DND-41 (cell line): Measurements from ENCODE around the gene RASSF10.

Source experiments
- ATAC-seq: fragments of 200-7000 bp; cut with Tn5 transposase; 3 replicates; pipeline ENCODE4 v1.9.1; 2021; ENCODE audit warnings: low read depth; ENCODE audit not compliant: insufficient read depth
- DNase-seq: peaks from one replicate; pipeline ENCODE4 v3.0.0-alpha.2; 2020
- H2AFZ ChIP-seq: 2 replicates; pipeline ENCODE4 v1.6.0; 2012; ENCODE audit warnings: low read depth, low read length
- H3K27ac ChIP-seq: 2 replicates; pipeline ENCODE4 v1.5.1; 2012; ENCODE audit warnings: low read length, inconsistent platforms
- H3K27me3 ChIP-seq: fragments of 200-600 bp; sonication (generic); 2 replicates; pipeline ENCODE4 v1.6.0; 2012; ENCODE audit warnings: low read length, mild to moderate bottlenecking, inconsistent platforms; ENCODE audit not compliant: insufficient read depth, poor library complexity
- H3K36me3 ChIP-seq: 2 replicates; pipeline ENCODE4 v1.5.1; 2012; ENCODE audit warnings: low read length, inconsistent platforms; ENCODE audit not compliant: insufficient read depth
- H3K4me1 ChIP-seq: 2 replicates; pipeline ENCODE4 v1.5.1; 2012; ENCODE audit warnings: mild to moderate bottlenecking, low read length; ENCODE audit not compliant: insufficient read depth
- H3K4me2 ChIP-seq: 2 replicates; pipeline ENCODE4 v1.6.0; 2012; ENCODE audit warnings: mild to moderate bottlenecking, moderate library complexity, low read length, inconsistent platforms; ENCODE audit not compliant: insufficient read depth
- H3K4me3 ChIP-seq, 2 experiments: fragments of 200-600 bp in 1 of 2; shearing (Covaris generic) in 1 of 2; 2 replicates each; pipeline ENCODE4 v1.5.1; 2012 to 2016; ENCODE audit warnings: inconsistent platforms in 2 of 2, low read length in 2 of 2, mild to moderate bottlenecking in 2 of 2, low read depth in 1 of 2, moderate library complexity in 1 of 2
- H3K79me2 ChIP-seq: 2 replicates; pipeline ENCODE4 v1.6.0; 2012; ENCODE audit warnings: low read length, inconsistent platforms; ENCODE audit not compliant: insufficient read depth
- H3K9ac ChIP-seq: 2 replicates; pipeline ENCODE4 v1.6.0; 2012; ENCODE audit warnings: low read depth, mild to moderate bottlenecking, inconsistent platforms, low read length, moderate library complexity
- H3K9me3 ChIP-seq: 2 replicates; pipeline ENCODE4 v1.5.1; 2012; ENCODE audit warnings: low read length, moderate library complexity, mild to moderate bottlenecking, inconsistent platforms; ENCODE audit not compliant: insufficient read depth, severe bottlenecking
- H4K20me1 ChIP-seq: 2 replicates; pipeline ENCODE4 v1.6.0; 2012; ENCODE audit warnings: low read length; ENCODE audit not compliant: insufficient read depth
- EZH2 ChIP-seq: IDR thresholded peaks from 3 replicates; pipeline ENCODE4 v1.6.1; 2012; ENCODE audit warnings: borderline replicate concordance, low read depth, mild to moderate bottlenecking, moderate library complexity, low read length, inconsistent platforms; ENCODE audit not compliant: severe bottlenecking
- TF ChIP-seq, protein P1 (sequence below): IDR thresholded peaks from 2 replicates; pipeline ENCODE4 v1.5.1; 2012; ENCODE audit warnings: borderline replicate concordance, low read length, moderate library complexity, mild to moderate bottlenecking; ENCODE audit not compliant: poor library complexity, severe bottlenecking; ENCODE audit errors: extremely low read depth

Gene RASSF10

DNA sequence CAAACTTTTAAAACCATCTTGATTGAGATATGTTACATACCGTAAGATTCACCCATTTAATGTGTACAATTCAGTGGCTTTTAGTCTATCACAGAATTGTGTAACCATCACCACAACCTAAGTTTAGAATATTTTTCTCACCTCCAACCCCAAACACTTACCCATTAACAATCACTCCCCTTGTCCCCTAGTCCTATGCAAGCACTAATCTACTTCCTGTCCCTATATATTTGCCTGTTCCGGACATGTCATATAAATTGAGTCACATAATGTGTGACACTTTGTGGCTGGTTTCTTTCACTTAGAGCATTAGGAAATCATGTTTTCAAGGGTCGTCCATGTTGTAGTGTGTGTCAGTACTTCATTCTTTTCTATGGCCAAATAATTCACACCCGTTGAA is 38.8 kb downstream of the RASSF10 start:
- Histone ChIP-seq H3K27me3 (peaks cover 22% of the 10 kb centered on the region), H3K36me3 (no peaks in the 10 kb centered on the region)

DNA sequence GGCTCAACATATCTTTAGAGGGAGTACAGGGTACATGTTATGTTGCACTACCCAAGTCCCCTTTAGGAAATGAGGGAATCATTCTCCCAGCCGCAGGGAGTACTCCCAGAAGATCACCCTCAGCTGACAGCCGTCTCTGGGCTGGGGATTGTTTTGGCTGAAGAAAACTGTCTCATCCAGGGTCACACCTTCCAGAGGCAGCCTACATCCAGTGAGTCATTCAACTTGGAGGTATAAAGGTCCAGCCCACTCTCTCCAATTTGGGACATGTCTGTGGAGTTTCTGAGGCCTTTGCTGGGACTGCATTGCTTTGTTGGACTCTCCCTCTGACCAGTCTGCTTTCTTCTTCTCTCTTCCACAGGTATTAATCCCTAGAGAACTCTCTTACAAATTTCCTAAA is 42.1 kb downstream of the RASSF10 start:
- H3K27ac ChIP-seq, result no peak overlapping the region
- H2AFZ ChIP-seq, result no peak overlapping the region
- no peak for DNase-seq
- no peak for ATAC-seq
- TF ChIP-seq EZH2, result no peak
- TF ChIP-seq, protein P1, sequence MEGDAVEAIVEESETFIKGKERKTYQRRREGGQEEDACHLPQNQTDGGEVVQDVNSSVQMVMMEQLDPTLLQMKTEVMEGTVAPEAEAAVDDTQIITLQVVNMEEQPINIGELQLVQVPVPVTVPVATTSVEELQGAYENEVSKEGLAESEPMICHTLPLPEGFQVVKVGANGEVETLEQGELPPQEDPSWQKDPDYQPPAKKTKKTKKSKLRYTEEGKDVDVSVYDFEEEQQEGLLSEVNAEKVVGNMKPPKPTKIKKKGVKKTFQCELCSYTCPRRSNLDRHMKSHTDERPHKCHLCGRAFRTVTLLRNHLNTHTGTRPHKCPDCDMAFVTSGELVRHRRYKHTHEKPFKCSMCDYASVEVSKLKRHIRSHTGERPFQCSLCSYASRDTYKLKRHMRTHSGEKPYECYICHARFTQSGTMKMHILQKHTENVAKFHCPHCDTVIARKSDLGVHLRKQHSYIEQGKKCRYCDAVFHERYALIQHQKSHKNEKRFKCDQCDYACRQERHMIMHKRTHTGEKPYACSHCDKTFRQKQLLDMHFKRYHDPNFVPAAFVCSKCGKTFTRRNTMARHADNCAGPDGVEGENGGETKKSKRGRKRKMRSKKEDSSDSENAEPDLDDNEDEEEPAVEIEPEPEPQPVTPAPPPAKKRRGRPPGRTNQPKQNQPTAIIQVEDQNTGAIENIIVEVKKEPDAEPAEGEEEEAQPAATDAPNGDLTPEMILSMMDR, result no peak
- no peak overlapping the region for H3K4me2 ChIP-seq
- no peaks in the 10 kb centered on the region for H3K36me3 ChIP-seq
- no peak overlapping the region for H3K4me3 ChIP-seq
- H3K4me1 ChIP-seq, result no peaks in the 10 kb centered on the region
- no peak overlapping the region for H3K9ac ChIP-seq
- no peaks in the 10 kb centered on the region for H3K79me2 ChIP-seq
- H3K27me3 ChIP-seq, result peaks cover 24% of the 10 kb centered on the region
- no peaks in the 10 kb centered on the region for H3K9me3 ChIP-seq
- H4K20me1 ChIP-seq, result no peaks in the 10 kb centered on the region

More for the DNA sequence above, 38.8 kb downstream of the RASSF10 start:
- no peaks in the 10 kb centered on the region for H3K9me3 ChIP-seq
- no peak overlapping the region for H3K4me3 ChIP-seq
- H3K27ac ChIP-seq, result no peak overlapping the region
- H3K4me2 ChIP-seq, result no peak overlapping the region
- ATAC-seq (no peak), DNase-seq (no peak)
- TF ChIP-seq, protein P1, result no peak
- TF ChIP-seq EZH2, result no peak
- H4K20me1 ChIP-seq, result no peaks in the 10 kb centered on the region
- no peaks in the 10 kb centered on the region for H3K4me1 ChIP-seq
- H3K9ac ChIP-seq, result no peak overlapping the region
- no peak overlapping the region for H2AFZ ChIP-seq
- no peaks in the 10 kb centered on the region for H3K79me2 ChIP-seq

GRCh38 chr11:13052130-13052571 is 43.0 kb downstream of the RASSF10 start:
- no peaks in the 10 kb centered on the region for H4K20me1 ChIP-seq
- no peaks in the 10 kb centered on the region for H3K36me3 ChIP-seq
- H3K27ac ChIP-seq, result no peak overlapping the region
- no peak overlapping the region for H3K4me2 ChIP-seq
- no peak overlapping the region for H2AFZ ChIP-seq
- H3K4me3 ChIP-seq, result no peak overlapping the region
- no peaks in the 10 kb centered on the region for H3K9me3 ChIP-seq
- TF ChIP-seq, protein P1, result no peak
- TF ChIP-seq EZH2, result no peak
- no peaks in the 10 kb centered on the region for H3K4me1 ChIP-seq
- H3K27me3 ChIP-seq, result peaks cover 24% of the 10 kb centered on the region
- DNase-seq (no peak), ATAC-seq (no peak)
- H3K9ac ChIP-seq, result no peak overlapping the region
- no peaks in the 10 kb centered on the region for H3K79me2 ChIP-seq
